ENCODE measurements around the gene SCFD1.
"Not testable (repeated sequence)": the region's sequence is repeated elsewhere in the genome, so short reads cannot be mapped to it uniquely, and the experiment has no call there.

SCFD1 gene

GRCh38 chr14:30621940-30622830 lies at the start of gene SCFD1:
Gene SCFD1, plus strand, starts transcription at chr14:30622319. Its CDS starts 20 bp downstream, at chr14:30622339.
- DNase-seq: peak; percentile 91

- no peak for DNase-seq
These were observed 49.3 kb upstream of the SCFD1 start for GRCh38 chr14:30572771-30573170.

- DNase-seq: no peak
These were observed 48.8 kb upstream of the SCFD1 start for GRCh38 chr14:30573226-30573814.

- no peak for DNase-seq
These were observed 48.2 kb upstream of the SCFD1 start for GRCh38 chr14:30573966-30574365.

- DNase-seq: not testable (repeated sequence)
These were observed 47.3 kb upstream of the SCFD1 start for GRCh38 chr14:30574777-30575176.

- not testable (repeated sequence) for DNase-seq
These were observed 45.8 kb upstream of the SCFD1 start for GRCh38 chr14:30576333-30576732.

GRCh38 chr14:30580616-30581282 lies 41.4 kb upstream of the SCFD1 start:
- DNase-seq: no peak

GRCh38 chr14:30581283-30581625 lies 40.9 kb upstream of the SCFD1 start:
- DNase-seq: no peak

- no peak for DNase-seq
These were observed 39.7 kb upstream of the SCFD1 start for GRCh38 chr14:30582376-30582775.

- DNase-seq: no peak
These were observed 38.0 kb upstream of the SCFD1 start for GRCh38 chr14:30584058-30584630.

GRCh38 chr14:30585204-30585603 lies 36.9 kb upstream of the SCFD1 start:
- DNase-seq: no peak

- DNase-seq: no peak
These were observed 35.0 kb upstream of the SCFD1 start for GRCh38 chr14:30587141-30587540.

- no peak for DNase-seq
These were observed 33.2 kb upstream of the SCFD1 start for GRCh38 chr14:30588873-30589272.

- DNase-seq: no peak
These were observed 25.2 kb upstream of the SCFD1 start for GRCh38 chr14:30596935-30597334.

- DNase-seq: no peak
These were observed 24.6 kb upstream of the SCFD1 start for GRCh38 chr14:30597504-30597903.

- no peak for DNase-seq
These were observed 20.9 kb upstream of the SCFD1 start for GRCh38 chr14:30600922-30601918.

- DNase-seq: no peak
These were observed 18.7 kb upstream of the SCFD1 start for GRCh38 chr14:30603402-30603801.

GRCh38 chr14:30604696-30605095 lies 17.4 kb upstream of the SCFD1 start:
- DNase-seq: not testable (repeated sequence)

GRCh38 chr14:30607156-30607780 lies 14.9 kb upstream of the SCFD1 start:
- no peak for DNase-seq

GRCh38 chr14:30608533-30609006 lies 13.5 kb upstream of the SCFD1 start:
- no peak for DNase-seq

GRCh38 chr14:30610787-30611343 lies 11.3 kb upstream of the SCFD1 start:
- no peak for DNase-seq
